ENCODE measurements around the gene GPR39. TPM values are rescaled to one million over a fixed set of nuclear protein-coding genes. Genes with fewer than 3 reads are reported as not detected.

GPR39 gene
- total and polyA plus RNA-seq, 2 donors (not counting 1 experiment from before 2014, with no cell fraction given), result 1.00 to 1.3 TPM

GRCh38 chr2:132557694-132558093 is 141.1 kb downstream of the GPR39 start:
- no peak overlapping the region for H2AFZ ChIP-seq (ENCODE audit: low read length)
- H3K27me3 ChIP-seq (ENCODE audit: control insufficient read depth, insufficient read depth, low read length), result no peaks in the 10 kb centered on the region
- H3K27ac ChIP-seq (ENCODE audit: insufficient read depth, low read length), result no peak overlapping the region
- DNase-seq (ENCODE audit: low read depth in 2 of 2), result no peak
- no peaks in the 10 kb centered on the region for H3K4me1 ChIP-seq (ENCODE audit: control insufficient read depth, extremely low read depth, insufficient read depth, low read length)
- no peak overlapping the region for H3K9ac ChIP-seq (ENCODE audit: insufficient read depth, low read length)
- H3K9me3 ChIP-seq (ENCODE audit: control insufficient read depth, insufficient read depth, low read depth, low read length), result no peaks in the 10 kb centered on the region
- TF ChIP-seq CTCF (conservative IDR thresholded peaks at IDR 0.05 in 1 of 2, IDR thresholded peaks at IDR 0.05 in 1 of 2; ENCODE audit: low read depth in 1 of 2, low read length in 2 of 2) (no peak), EZH2 (IDR thresholded peaks at IDR 0.05; ENCODE audit: low read length, missing control alignments) (no peak)
- no peak overlapping the region for H3K4me2 ChIP-seq (ENCODE audit: extremely low read depth, insufficient read depth, low read length)
- no peaks in the 10 kb centered on the region for H3K79me2 ChIP-seq (ENCODE audit: control insufficient read depth, insufficient read depth, low read length)
- no peak overlapping the region for H3K4me3 ChIP-seq (replicated peaks in 1 of 4; ENCODE audit: control extremely low read depth in 1 of 4, insufficient read depth in 1 of 4, low read depth in 3 of 4, low read length in 4 of 4)
- no peaks in the 10 kb centered on the region for H4K20me1 ChIP-seq (ENCODE audit: control insufficient read depth, extremely low read depth, insufficient read depth, low read length)
- H3K36me3 ChIP-seq (ENCODE audit: control insufficient read depth, insufficient read depth, low read length), result no peaks in the 10 kb centered on the region

GRCh38 chr2:132559326-132559725 is 142.7 kb downstream of the GPR39 start:
- Histone ChIP-seq H3K4me1 (ENCODE audit: control insufficient read depth, extremely low read depth, insufficient read depth, low read length) (no peaks in the 10 kb centered on the region), H3K9me3 (ENCODE audit: control insufficient read depth, insufficient read depth, low read depth, low read length) (no peaks in the 10 kb centered on the region), H4K20me1 (ENCODE audit: control insufficient read depth, extremely low read depth, insufficient read depth, low read length) (no peaks in the 10 kb centered on the region), H3K27me3 (ENCODE audit: control insufficient read depth, insufficient read depth, low read length) (no peaks in the 10 kb centered on the region), H3K36me3 (ENCODE audit: control insufficient read depth, insufficient read depth, low read length) (no peaks in the 10 kb centered on the region), H3K79me2 (ENCODE audit: control insufficient read depth, insufficient read depth, low read length) (no peaks in the 10 kb centered on the region), H3K4me3 (replicated peaks in 1 of 4; ENCODE audit: control extremely low read depth in 1 of 4, insufficient read depth in 1 of 4, low read depth in 3 of 4, low read length in 4 of 4) (no peak overlapping the region), H2AFZ (ENCODE audit: low read length) (no peak overlapping the region), H3K4me2 (ENCODE audit: extremely low read depth, insufficient read depth, low read length) (no peak overlapping the region), H3K27ac (ENCODE audit: insufficient read depth, low read length) (no peak overlapping the region), H3K9ac (ENCODE audit: insufficient read depth, low read length) (no peak overlapping the region)
- TF ChIP-seq CTCF (conservative IDR thresholded peaks at IDR 0.05 in 1 of 2, IDR thresholded peaks at IDR 0.05 in 1 of 2; ENCODE audit: low read depth in 1 of 2, low read length in 2 of 2), result no peak
- TF ChIP-seq EZH2 (IDR thresholded peaks at IDR 0.05; ENCODE audit: low read length, missing control alignments), result no peak
- no peak for DNase-seq (ENCODE audit: low read depth in 2 of 2)

- no peak for DNase-seq (ENCODE audit: low read depth in 2 of 2)
- no peaks in the 10 kb centered on the region for H3K9me3 ChIP-seq (ENCODE audit: control insufficient read depth, insufficient read depth, low read depth, low read length)
- H3K27ac ChIP-seq (ENCODE audit: insufficient read depth, low read length), result no peak overlapping the region
- H3K9ac ChIP-seq (ENCODE audit: insufficient read depth, low read length), result no peak overlapping the region
- no peaks in the 10 kb centered on the region for H3K36me3 ChIP-seq (ENCODE audit: control insufficient read depth, insufficient read depth, low read length)
- H3K27me3 ChIP-seq (ENCODE audit: control insufficient read depth, insufficient read depth, low read length), result no peaks in the 10 kb centered on the region
- no peaks in the 10 kb centered on the region for H3K4me1 ChIP-seq (ENCODE audit: control insufficient read depth, extremely low read depth, insufficient read depth, low read length)
- no peak overlapping the region for H3K4me3 ChIP-seq (replicated peaks in 1 of 4; ENCODE audit: control extremely low read depth in 1 of 4, insufficient read depth in 1 of 4, low read depth in 3 of 4, low read length in 4 of 4)
- H4K20me1 ChIP-seq (ENCODE audit: control insufficient read depth, extremely low read depth, insufficient read depth, low read length), result no peaks in the 10 kb centered on the region
- no peaks in the 10 kb centered on the region for H3K79me2 ChIP-seq (ENCODE audit: control insufficient read depth, insufficient read depth, low read length)
- no peak overlapping the region for H2AFZ ChIP-seq (ENCODE audit: low read length)
- TF ChIP-seq EZH2 (IDR thresholded peaks at IDR 0.05; ENCODE audit: low read length, missing control alignments), result no peak
- no peak for TF ChIP-seq CTCF (conservative IDR thresholded peaks at IDR 0.05 in 1 of 2, IDR thresholded peaks at IDR 0.05 in 1 of 2; ENCODE audit: low read depth in 1 of 2, low read length in 2 of 2)
- H3K4me2 ChIP-seq (ENCODE audit: extremely low read depth, insufficient read depth, low read length), result no peak overlapping the region
Observed at GRCh38 chr2:132559921-132560320, 143.3 kb downstream of the GPR39 start.
